ENCODE results near the gene ARHGEF7.

DNA sequence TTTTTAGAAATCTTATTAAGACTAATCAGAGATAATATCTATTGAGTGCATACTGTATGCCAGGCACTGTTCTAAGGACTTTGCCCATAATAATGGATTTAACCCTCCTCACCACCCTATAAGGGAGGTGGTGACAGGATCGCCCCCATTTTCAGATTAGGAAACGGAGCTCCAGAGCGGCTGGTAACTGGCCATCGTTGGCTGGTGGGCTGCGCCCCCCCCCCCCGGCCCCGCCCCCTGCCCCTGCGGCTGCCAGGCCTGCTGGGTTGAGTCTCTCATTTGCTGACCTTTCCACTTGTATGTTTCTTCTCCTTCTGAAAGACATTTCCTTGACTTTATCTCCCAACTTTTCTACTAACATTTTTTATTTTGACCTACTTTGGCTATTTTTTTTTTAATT lies 8.5 kb downstream of the ARHGEF7 start:
- TF ChIP-seq POLR2A (IDR thresholded peaks at IDR 0.05; ENCODE audit: low read depth, low read length), result no peak
- no peak for TF ChIP-seq POLR2AphosphoS5 (IDR thresholded peaks at IDR 0.05; ENCODE audit: low read depth, low read length)
